ENCODE data around the gene MECR. TPM values are rescaled to one million over a fixed set of nuclear protein-coding genes. Genes with fewer than 3 reads are reported as not detected.

Gene MECR
- total and polyA plus RNA-seq, 2 experiments from 2014 or later: 25.7 to 32.3 TPM

GRCh38 chr1:29159773-29160172 lies 71.0 kb downstream of the MECR start (continued):
- no peak for TF ChIP-seq REST (IDR thresholded peaks at IDR 0.05; ENCODE audit: unreplicated experiment)
- no peak for TF ChIP-seq ZNF462 (CRISPR knock-in tag; IDR thresholded peaks at IDR 0.05)
- no peak for TF ChIP-seq ZNF331 (CRISPR knock-in tag; IDR thresholded peaks at IDR 0.05; ENCODE audit: low read depth)

- DNase-seq (ENCODE audit: low spot score) (no peak), ATAC-seq (no peak)
- Histone ChIP-seq H3K4me2 (no peak overlapping the region), H3F3A (replicated peaks; ENCODE audit: low read depth) (peaks cover 15% of the 10 kb centered on the region; the same call in 1 of the 2 replicates), H3K4me1 (ENCODE audit: insufficient read depth) (peaks cover 13% of the 10 kb centered on the region), H3K36me3 (ENCODE audit: insufficient read depth) (peaks cover 60% of the 10 kb centered on the region), H3K27ac (ENCODE audit: low read depth) (peak overlapping the region; percentile 86), H2AFZ (no peak overlapping the region), H4K20me1 (replicated peaks; ENCODE audit: insufficient read depth) (peaks cover 31% of the 10 kb centered on the region), H3K4me3 (no peak overlapping the region), H3K27me3 (ENCODE audit: insufficient read depth) (no peaks in the 10 kb centered on the region), H3K9me2 (ENCODE audit: insufficient read depth) (no peaks in the 10 kb centered on the region), H3K79me2 (replicated peaks; ENCODE audit: insufficient read depth) (peaks cover 48% of the 10 kb centered on the region)
- Mint-ChIP-seq H3K27ac (peak overlapping the region; percentile 87; the same call in 1 of the 2 replicates), H3K9me3 (no peaks in the 10 kb centered on the region), H3K36me3 (ENCODE audit: low read depth) (peaks cover 87% of the 10 kb centered on the region), H3K4me3 (no peak overlapping the region), H3K4me1 (peaks cover 20% of the 10 kb centered on the region), H3K27me3 (ENCODE audit: insufficient read depth, low read depth, poor library complexity) (no peaks in the 10 kb centered on the region)
- TF ChIP-seq CREB1 (CRISPR knock-in tag; IDR thresholded peaks at IDR 0.05; ENCODE audit: low read depth) (no peak), REST (IDR thresholded peaks at IDR 0.05; ENCODE audit: unreplicated experiment) (no peak), POLR2AphosphoS5 (IDR thresholded peaks at IDR 0.05; ENCODE audit: low read depth) (no peak), ZNF114 (CRISPR knock-in tag; IDR thresholded peaks at IDR 0.05) (no peak), ZNF331 (CRISPR knock-in tag; IDR thresholded peaks at IDR 0.05; ENCODE audit: low read depth) (no peak), EZH2 (IDR thresholded peaks at IDR 0.05; ENCODE audit: low read depth, unreplicated experiment) (no peak), CTCF (conservative IDR thresholded peaks at IDR 0.05; ENCODE audit: low read depth in 2 of 2) (no peak)
Observed at GRCh38 chr1:29157269-29157601, 73.5 kb downstream of the MECR start.
